HCT116 (cell line): ENCODE data around the gene CDH4.

Experiments
- CBX3 ChIP-seq: IDR thresholded peaks from 2 replicates; pipeline ENCODE4 v1.6.1; 2012; ENCODE audit warnings: low read depth
- EZH2 ChIP-seq: fragments of 200-600 bp; sonication (generic); IDR thresholded peaks from 2 replicates; pipeline ENCODE4 v1.6.1; 2017; ENCODE audit warnings: antibody characterized with exemption, mixed run types
- EZH2phosphoT487 ChIP-seq: fragments of 200-600 bp; IDR thresholded peaks from 2 replicates; pipeline ENCODE4 v1.6.1; 2018; ENCODE audit warnings: antibody characterized with exemption, borderline replicate concordance
- FOSL1 ChIP-seq: IDR thresholded peaks from 2 replicates; pipeline ENCODE4 v1.6.1; 2012; ENCODE audit warnings: low read depth
- POLR2A ChIP-seq: IDR thresholded peaks from 2 replicates; pipeline ENCODE4 v1.7.0; 2011; ENCODE audit warnings: borderline replicate concordance; ENCODE audit not compliant: insufficient read depth, insufficient read length; ENCODE audit errors: extremely low read depth
- POLR2AphosphoS5 ChIP-seq: IDR thresholded peaks from 2 replicates; pipeline ENCODE4 v1.6.1; 2011; ENCODE audit warnings: mild to moderate bottlenecking, low read depth, low read length, moderate library complexity
- RAD21 ChIP-seq: IDR thresholded peaks from 2 replicates; pipeline ENCODE4 v1.6.1; 2012; ENCODE audit warnings: low read depth, mild to moderate bottlenecking
- SIN3A ChIP-seq: IDR thresholded peaks from 2 replicates; pipeline ENCODE4 v1.6.1; 2012; ENCODE audit warnings: low read depth
- YY1 ChIP-seq: IDR thresholded peaks from 2 replicates; pipeline ENCODE4 v1.6.1; 2011; ENCODE audit warnings: low read length, low read depth, moderate library complexity, mild to moderate bottlenecking; ENCODE audit not compliant: insufficient replicate concordance; ENCODE audit errors: extremely low read depth
- ZNF274 ChIP-seq: fragments of 200-500 bp; sonication (Bioruptor generic); IDR thresholded peaks from 2 replicates; pipeline ENCODE4 v1.6.1; 2014; ENCODE audit warnings: mild to moderate bottlenecking, low read depth, low read length, inconsistent platforms
- TF ChIP-seq, protein P1 (sequence below), 3 experiments: fragments of 200-600 bp in 1 of 3; sonication (generic) in 1 of 3; IDR thresholded peaks in 2 of 3; conservative IDR thresholded peaks in 1 of 3; 2 replicates each; pipeline ENCODE4 v1.5.1; 2012 to 2017; ENCODE audit warnings: low read depth in 2 of 3, low read length in 2 of 3, antibody characterized with exemption in 1 of 3, borderline replicate concordance in 1 of 3, control low read depth in 1 of 3, mild to moderate bottlenecking in 1 of 3, mixed read lengths in 1 of 3, mixed run types in 1 of 3, moderate library complexity in 1 of 3; ENCODE audit not compliant: insufficient read depth in 1 of 3
- TF ChIP-seq, protein P2 (sequence below): IDR thresholded peaks from 2 replicates; pipeline ENCODE4 v1.6.1; 2012; ENCODE audit warnings: low read depth
- TF ChIP-seq, protein P3 (sequence below): IDR thresholded peaks from 2 replicates; pipeline ENCODE4 v1.6.1; 2012

DNA sequence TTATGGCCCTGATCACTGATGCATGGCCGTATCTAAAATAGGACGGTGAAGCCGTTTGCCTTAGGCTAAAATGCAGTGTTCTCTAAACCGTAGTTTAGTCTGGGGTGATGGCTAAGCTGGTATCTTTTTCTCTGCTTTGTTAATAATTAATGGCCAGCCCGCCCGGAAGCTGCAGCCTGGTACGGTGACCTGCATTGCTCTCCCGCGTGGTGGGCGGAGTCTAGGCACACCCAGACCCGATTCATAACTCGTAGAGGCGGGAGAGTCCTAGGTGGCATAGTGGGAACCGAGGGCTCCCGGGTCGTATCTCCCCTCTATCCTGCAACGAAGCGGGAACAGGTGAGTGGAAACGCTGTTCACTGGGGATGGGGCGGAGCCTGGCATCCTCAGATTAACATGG is 5.5 kb downstream of the CDH4 start:
- TF ChIP-seq, protein P1, sequence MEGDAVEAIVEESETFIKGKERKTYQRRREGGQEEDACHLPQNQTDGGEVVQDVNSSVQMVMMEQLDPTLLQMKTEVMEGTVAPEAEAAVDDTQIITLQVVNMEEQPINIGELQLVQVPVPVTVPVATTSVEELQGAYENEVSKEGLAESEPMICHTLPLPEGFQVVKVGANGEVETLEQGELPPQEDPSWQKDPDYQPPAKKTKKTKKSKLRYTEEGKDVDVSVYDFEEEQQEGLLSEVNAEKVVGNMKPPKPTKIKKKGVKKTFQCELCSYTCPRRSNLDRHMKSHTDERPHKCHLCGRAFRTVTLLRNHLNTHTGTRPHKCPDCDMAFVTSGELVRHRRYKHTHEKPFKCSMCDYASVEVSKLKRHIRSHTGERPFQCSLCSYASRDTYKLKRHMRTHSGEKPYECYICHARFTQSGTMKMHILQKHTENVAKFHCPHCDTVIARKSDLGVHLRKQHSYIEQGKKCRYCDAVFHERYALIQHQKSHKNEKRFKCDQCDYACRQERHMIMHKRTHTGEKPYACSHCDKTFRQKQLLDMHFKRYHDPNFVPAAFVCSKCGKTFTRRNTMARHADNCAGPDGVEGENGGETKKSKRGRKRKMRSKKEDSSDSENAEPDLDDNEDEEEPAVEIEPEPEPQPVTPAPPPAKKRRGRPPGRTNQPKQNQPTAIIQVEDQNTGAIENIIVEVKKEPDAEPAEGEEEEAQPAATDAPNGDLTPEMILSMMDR (IDR thresholded peaks at IDR 0.05 in 2 of 3, conservative IDR thresholded peaks at IDR 0.05 in 1 of 3; ENCODE audit: borderline replicate concordance in 1 of 3, insufficient read depth in 1 of 3, low read depth in 2 of 3, low read length in 2 of 3), result no peak
- TF ChIP-seq CBX3 (no peak), SIN3A (no peak), EZH2phosphoT487 (no peak), YY1 (no peak), ZNF274 (no peak), POLR2A (no peak), FOSL1 (no peak), POLR2AphosphoS5 (no peak), EZH2 (no peak), RAD21 (no peak)
- TF ChIP-seq, protein P2, sequence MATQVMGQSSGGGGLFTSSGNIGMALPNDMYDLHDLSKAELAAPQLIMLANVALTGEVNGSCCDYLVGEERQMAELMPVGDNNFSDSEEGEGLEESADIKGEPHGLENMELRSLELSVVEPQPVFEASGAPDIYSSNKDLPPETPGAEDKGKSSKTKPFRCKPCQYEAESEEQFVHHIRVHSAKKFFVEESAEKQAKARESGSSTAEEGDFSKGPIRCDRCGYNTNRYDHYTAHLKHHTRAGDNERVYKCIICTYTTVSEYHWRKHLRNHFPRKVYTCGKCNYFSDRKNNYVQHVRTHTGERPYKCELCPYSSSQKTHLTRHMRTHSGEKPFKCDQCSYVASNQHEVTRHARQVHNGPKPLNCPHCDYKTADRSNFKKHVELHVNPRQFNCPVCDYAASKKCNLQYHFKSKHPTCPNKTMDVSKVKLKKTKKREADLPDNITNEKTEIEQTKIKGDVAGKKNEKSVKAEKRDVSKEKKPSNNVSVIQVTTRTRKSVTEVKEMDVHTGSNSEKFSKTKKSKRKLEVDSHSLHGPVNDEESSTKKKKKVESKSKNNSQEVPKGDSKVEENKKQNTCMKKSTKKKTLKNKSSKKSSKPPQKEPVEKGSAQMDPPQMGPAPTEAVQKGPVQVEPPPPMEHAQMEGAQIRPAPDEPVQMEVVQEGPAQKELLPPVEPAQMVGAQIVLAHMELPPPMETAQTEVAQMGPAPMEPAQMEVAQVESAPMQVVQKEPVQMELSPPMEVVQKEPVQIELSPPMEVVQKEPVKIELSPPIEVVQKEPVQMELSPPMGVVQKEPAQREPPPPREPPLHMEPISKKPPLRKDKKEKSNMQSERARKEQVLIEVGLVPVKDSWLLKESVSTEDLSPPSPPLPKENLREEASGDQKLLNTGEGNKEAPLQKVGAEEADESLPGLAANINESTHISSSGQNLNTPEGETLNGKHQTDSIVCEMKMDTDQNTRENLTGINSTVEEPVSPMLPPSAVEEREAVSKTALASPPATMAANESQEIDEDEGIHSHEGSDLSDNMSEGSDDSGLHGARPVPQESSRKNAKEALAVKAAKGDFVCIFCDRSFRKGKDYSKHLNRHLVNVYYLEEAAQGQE, result no peak
- TF ChIP-seq, protein P3, sequence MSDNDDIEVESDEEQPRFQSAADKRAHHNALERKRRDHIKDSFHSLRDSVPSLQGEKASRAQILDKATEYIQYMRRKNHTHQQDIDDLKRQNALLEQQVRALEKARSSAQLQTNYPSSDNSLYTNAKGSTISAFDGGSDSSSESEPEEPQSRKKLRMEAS, result no peak
